HG02870 (cell line): Measurements from ENCODE around the gene HSD11B1.
A peak's percentile ranks its signal among the peaks of the same experiment; 100 is the strongest.

Experiments
- ATAC-seq: cut with Tn5 transposase; IDR thresholded peaks from one replicate; pipeline ENCODE4 v1.9.1; 2021; ENCODE audit warnings: mild to moderate bottlenecking, moderate library complexity; ENCODE audit not compliant: unreplicated experiment

The HSD11B1 gene

GRCh38 chr1:209704584-209704983 is at the start of gene HSD11B1:
Gene HSD11B1, plus strand, starts transcription at chr1:209704846. Its CDS starts 97 bp downstream, at chr1:209704943.
- no peak for ATAC-seq

DNA sequence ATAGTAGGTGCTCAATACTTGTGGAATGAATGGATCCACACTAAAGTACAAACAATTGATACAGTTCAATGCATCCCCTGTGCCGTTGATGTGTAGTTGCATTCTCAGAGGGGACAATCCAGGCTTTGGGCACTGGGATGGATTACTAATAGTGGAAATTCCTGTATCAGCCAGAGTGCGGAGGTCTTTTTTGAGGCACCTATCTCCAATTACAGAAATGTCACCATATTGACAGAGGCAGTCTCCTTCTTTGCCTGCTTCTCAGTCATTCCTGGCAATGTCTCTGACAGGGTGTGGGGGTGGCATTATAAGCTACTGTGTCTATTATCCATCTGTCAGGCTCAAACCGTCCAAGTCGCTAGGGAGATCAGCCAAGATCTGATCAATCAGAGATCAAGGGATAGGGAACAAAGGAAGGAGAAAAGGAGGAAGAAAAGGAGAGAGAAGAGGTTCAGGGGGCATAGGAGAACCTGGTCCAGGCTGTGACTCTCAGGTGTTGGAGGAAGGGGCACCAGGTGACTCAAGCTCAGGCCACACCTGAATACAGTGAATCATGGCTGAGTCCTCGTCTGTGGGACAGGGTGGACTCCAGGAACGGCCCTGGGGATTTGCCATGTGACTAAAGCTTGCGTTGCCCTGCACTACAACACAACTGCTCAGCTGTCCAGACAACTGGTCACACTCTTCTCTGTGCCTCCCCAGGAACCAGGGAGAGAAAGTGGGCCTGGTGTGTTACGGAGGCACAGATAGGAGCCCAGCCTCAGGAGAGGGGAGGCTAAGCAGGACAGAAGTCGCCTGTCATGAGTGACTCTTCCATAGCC is 49.0 kb upstream of the HSD11B1 start:
- no peak for ATAC-seq

DNA sequence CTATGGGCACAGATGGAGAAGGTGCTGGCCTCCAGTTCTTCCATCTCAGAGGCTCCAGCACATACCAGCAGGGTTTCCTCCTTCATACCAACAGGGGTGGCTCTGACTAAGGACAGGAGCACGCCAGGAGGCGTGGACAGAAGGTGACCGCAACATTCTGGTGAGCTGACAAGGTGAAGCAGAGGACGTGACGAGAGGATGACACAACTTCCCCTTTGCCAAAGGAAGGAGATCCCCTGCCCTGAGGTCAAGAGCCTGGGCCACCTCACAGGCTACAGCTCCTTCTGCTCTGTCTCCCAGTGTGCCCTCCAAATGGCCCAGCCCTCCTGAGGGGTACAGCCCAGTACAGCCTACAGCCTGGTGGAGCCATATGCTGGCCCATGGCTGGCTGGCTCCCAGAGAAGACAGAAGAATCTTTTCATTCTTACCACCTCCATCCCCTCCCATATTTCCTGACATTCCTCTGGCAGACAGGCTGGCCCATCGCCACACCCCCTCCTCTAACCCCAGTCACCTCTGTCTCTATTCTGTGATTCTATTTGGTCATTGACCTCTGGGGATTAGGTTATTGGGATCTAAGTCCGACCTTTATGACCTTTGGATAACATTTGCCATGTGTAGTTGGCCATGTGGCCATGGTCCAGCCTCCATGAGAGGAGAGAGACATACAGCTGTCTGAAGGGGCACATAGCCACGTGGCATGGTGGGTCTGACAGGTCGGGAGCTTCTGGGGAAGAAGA is 47.3 kb upstream of the HSD11B1 start:
- ATAC-seq: no peak

DNA sequence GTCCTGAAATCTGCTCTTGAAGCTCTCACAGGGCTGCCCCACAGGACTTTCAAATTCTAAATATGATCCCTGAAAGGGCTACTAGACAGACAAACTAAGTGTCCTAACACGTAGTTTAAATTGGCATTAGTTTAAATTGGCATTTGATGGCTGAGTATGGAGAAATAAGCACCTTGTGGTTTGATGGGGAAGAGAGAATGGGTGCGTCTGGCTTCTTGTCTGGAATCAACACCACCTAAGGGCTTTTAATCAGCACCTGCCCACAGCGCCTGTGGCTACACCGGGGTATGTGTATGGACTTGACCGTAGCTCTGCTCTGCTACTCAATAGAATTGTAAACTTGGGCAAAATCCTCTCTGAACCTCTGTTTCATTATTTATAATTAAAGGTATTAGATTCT is 46.7 kb upstream of the HSD11B1 start:
- ATAC-seq: no peak

GRCh38 chr1:209659909-209660308 is 44.7 kb upstream of the HSD11B1 start:
- ATAC-seq: peak; percentile 82

- no peak for ATAC-seq
Measured at GRCh38 chr1:209661071-209661470, 43.6 kb upstream of the HSD11B1 start.

- no peak for ATAC-seq
Measured at GRCh38 chr1:209662879-209663327, 41.7 kb upstream of the HSD11B1 start.

DNA sequence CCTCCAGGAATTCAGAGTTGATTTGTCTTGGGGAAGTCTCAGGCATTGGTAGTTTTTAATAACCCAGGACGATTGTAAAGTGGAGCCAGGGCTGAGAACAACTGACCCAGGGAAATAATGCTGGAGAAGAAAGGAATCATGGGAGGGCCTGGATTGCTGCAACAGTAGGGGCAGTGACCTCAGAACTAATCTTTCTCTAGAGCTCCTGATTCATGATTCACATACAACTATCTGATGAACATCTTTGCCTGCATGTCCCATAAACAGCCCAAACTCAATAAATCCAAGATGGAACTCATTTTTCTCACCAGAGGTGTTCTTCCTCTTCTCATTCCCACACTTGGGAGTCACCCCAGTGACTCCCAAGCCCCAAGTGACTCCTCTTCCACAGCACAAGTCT is 37.5 kb upstream of the HSD11B1 start:
- no peak for ATAC-seq

DNA sequence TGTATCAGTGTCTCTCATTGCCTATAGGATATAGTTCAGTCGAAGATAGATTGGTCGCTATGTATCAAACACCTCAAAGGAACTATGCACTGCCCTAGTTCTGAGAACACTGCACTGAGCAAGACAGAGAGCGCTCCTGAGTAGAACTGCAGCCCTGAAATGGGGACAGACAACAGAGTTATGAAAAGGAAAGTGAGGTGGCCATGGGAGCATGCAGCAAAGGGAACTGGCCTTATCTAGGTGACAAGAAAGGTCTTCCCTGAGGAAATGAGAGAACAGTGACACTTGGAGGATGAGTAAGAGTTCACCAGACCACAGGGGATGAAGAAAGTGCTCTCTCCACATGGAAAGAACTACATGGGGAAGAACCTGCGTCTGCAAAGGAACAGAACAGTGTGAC is 36.9 kb upstream of the HSD11B1 start:
- ATAC-seq: no peak

DNA sequence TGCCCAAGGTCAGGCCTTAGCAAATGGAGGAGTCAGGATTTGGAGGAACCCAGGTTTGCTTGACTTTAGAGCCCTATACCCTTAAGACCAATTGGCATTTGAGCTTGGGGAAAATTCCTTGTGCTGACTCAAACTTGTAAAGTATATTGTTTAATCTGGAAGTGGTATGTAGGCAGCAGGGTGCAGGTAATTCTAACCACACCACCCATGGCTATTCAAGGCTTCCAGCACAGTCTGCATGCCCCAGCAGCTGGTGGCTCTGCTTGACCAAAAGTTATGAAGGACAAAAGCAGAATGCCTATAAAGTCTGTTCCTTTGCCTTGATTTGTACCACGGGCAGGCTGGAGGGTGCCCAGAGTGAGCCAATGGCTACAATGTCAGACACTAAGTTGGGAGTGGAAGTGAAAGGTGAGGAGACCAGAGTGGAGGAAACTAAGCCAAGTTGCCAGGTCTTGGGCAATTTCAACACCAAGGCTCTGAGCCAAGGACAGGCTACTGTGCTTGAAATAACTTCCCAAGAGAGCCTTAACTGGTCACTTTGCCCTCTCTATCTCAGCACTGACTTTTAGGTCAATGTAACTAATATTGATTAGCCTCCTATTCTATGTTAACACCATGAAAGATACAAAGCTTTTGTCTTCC is 34.1 kb upstream of the HSD11B1 start:
- no peak for ATAC-seq

DNA sequence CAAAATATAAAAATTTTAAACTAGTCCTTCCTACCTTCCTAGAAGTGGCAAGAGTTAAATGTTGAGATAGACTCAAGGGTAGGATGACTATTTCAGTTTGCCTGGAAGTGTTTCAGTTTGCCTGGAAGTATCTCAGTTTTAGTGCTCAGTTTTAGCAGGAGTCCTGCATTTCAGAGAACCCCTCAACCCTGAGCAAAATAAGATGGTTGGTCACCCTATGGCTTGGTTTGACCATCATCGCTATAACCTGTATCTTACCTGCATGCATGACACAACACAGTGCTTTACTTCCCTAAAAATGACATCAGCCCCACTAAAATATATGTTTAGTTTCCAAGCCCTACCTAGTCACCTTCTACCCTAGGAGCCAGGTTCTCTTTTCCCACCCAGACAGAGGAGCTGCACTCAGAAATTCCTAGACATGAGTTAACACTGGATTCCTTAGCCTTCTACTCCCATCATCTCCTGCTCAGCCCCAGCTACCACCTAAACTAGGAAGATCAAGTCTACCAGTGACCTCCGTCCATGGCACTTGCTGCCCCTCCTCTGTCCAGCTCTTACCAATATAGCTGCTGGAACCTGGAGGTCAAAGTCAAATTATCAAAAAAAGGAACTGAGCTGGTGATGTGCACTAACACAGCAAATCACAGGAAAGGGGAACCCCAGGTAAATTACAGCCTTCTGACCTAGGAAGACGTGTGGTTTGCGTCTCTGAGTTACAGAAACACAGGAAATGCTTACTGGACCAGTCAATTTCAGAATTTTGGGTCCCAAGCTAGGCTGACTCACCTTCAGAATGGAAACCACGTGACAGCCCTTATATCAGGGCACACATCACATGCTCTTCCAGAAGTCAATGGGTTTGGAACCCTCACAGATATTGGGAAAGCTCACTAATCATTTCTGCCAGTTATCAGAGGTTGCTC is 31.7 kb upstream of the HSD11B1 start:
- ATAC-seq: peak; percentile 94

DNA sequence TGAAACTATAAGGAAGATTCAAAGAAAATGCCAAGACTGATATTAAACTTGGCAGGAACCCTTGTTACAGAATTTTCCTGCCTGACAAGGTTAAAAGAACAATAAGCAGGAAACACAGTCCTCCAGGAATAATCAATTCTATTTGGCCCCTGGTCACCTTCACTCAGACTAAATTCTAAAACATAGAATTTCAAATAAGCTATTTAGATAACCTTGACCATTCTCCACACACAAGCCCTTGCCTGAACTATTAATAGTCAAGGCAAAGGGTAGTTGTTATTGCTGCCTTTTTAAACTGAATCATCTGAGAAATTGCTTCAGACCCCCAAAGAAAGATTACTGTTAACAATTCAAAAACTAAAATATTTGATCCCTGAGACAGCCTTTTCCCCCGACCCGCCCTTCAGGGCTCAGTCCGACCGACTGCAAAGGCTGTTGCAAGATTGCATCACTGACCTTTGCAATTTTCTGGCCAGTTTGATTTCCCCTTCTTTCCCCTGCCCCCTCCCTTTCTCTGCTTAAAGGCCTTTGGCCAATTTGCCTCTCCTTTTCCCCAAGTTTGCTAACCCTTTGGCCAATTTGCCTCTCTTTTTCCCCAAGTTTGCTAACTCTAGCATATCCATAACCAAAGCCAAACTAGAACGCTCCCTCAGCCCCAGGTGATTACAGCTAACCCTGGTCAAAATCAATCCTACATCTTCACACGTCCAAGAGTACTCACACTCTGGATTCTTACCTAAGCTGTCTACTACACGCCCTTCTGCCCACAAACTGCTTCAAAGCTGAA is 30.8 kb upstream of the HSD11B1 start:
- no peak for ATAC-seq

DNA sequence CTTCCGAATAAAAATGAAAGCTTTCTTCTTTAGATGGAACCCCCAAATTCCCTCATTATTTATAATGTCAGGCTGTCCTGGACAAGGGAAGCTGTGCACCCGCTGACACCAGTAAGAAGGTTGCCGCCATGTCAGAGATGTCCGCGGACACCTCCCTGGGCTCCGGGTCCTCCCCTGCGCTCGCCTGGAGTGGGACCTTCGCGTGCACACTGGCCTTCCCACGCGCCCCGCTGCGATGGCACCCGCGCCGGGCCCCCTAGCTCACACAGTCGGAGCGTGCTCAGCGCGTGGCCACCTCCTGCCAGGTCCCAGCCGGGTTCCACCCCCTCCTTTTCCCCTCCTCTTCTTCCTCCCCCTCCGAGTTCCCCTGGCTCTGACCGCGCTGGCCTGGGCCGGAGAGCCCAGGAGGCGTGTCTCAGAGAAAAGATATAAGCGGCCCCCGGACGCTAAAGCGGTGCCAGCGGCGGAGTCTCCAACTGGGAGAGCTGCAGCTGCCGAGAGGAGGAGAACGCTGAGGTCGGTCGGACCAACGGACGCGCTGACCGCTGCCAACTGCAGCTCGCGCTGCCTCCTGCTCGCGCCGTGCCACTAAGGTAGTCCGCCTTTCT is 29.6 kb upstream of the HSD11B1 start, which contains the start of gene G0S2:
TSS of gene G0S2 (plus strand) at position 456 of the 608 bp plus-strand sequence. CDS start 273 bp downstream, outside the sequence.
- ATAC-seq: no peak

GRCh38 chr1:209675565-209676154 is 29.0 kb upstream of the HSD11B1 start:
- ATAC-seq: no peak

DNA sequence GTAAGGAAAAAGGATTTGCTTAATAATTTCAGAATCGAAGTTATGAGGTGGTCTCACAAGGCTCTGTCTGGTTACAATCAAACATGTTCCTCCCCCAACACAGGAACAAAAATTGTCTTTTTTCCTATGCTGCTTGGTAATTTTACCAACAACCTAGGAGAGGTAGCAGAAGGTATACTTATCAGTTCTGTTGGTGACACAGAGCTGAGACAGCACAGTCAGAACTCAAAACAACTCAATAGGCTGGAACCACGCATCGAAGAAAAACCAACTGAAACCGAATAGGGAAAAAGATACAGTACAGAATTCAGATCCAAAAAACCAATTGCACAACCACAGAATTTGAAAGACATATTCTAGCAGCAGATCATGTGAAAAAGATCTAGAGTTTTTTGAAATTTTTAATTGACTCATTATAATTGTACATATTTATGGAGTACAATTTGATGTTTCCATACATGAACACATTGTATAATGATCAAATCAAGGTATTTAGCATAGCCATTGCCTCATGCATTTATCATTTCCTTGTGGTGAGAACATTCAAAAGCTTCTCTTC is 25.6 kb upstream of the HSD11B1 start:
- no peak for ATAC-seq

- ATAC-seq: no peak
Measured at GRCh38 chr1:209685821-209686220, 18.8 kb upstream of the HSD11B1 start.

GRCh38 chr1:209686322-209686721 is 18.3 kb upstream of the HSD11B1 start:
- no peak for ATAC-seq

DNA sequence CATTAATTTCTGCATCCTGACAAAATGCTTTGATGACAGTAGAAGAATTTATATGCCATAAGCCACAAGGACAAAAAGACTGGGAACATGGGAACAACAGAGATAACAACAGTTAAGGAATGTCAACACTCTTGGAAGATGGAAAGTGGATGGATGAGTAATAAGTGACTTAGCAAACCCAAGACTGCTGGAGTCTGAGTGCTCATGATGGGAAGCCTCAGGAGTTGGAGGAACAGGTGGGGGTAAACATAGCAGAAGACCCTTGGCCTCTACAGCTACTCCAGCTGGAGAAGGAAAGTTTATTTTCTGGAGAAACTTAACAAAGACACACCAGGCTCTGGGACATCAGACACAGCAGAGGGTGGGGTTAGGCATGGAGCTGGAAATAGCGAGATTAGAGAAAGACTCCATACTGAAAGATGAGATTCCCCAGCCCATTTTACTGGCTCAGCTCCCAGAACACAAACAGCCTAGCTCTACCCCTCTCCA is 15.9 kb upstream of the HSD11B1 start:
- ATAC-seq: no peak
